Neural progenitor cell (in vitro differentiated cells): Measurements from ENCODE around the gene DDX50. TPM values are rescaled to one million over a fixed set of nuclear protein-coding genes. Genes with fewer than 3 reads are reported as not detected.
A peak's percentile ranks its signal among the peaks of the same experiment; 100 is the strongest.

Experiments
- DNase-seq: peaks from one replicate; pipeline ENCODE4 v3.0.0-alpha.2; 2016; ENCODE audit warnings: low spot score
- H2AFZ ChIP-seq: fragments of 200-600 bp; sonication (generic); replicated peaks from 2 replicates; pipeline ENCODE4 v1.6.1; 2016; ENCODE audit warnings: antibody characterized with exemption
- H3F3A ChIP-seq: fragments of 200-600 bp; sonication (generic); 2 replicates; pipeline ENCODE4 v1.6.1; 2016; ENCODE audit warnings: antibody characterized with exemption, low read depth
- H3K27ac ChIP-seq: fragments of 200-600 bp; sonication (generic); 2 replicates; pipeline ENCODE4 v1.5.1; 2016; ENCODE audit warnings: mild to moderate bottlenecking
- H3K27me3 ChIP-seq: fragments of 200-600 bp; sonication (generic); 2 replicates; pipeline ENCODE4 v1.6.1; 2016; ENCODE audit warnings: mild to moderate bottlenecking, moderate library complexity
- H3K36me3 ChIP-seq: fragments of 200-600 bp; sonication (generic); 2 replicates; pipeline ENCODE4 v1.5.1; 2016
- H3K4me1 ChIP-seq: fragments of 200-600 bp; sonication (generic); 2 replicates; pipeline ENCODE4 v1.6.1; 2016; ENCODE audit warnings: mixed run types
- H3K4me2 ChIP-seq: fragments of 200-600 bp; sonication (generic); 2 replicates; pipeline ENCODE4 v1.6.1; 2016
- H3K4me3 ChIP-seq: fragments of 200-600 bp; sonication (generic); 2 replicates; pipeline ENCODE4 v1.5.1; 2016
- H3K79me2 ChIP-seq: fragments of 200-600 bp; sonication (generic); 2 replicates; pipeline ENCODE4 v1.6.1; 2016; ENCODE audit warnings: low read depth
- H3K9ac ChIP-seq: fragments of 200-600 bp; sonication (generic); 2 replicates; pipeline ENCODE4 v1.6.1; 2016
- H3K9me3 ChIP-seq: fragments of 200-600 bp; sonication (generic); 2 replicates; pipeline ENCODE4 v1.5.1; 2016; ENCODE audit warnings: low read depth
- H4K20me1 ChIP-seq: fragments of 200-600 bp; sonication (generic); 2 replicates; pipeline ENCODE4 v1.6.1; 2016; ENCODE audit warnings: low read depth
- H3K27ac Mint-ChIP-seq: 3 replicates; pipeline ENCODE4 v1.8.0; 2021; ENCODE audit warnings: mixed read lengths
- H3K27me3 Mint-ChIP-seq: 2 replicates; pipeline ENCODE4 v1.8.0; 2022; ENCODE audit warnings: low read depth, mild to moderate bottlenecking, inconsistent platforms, moderate library complexity, mixed read lengths; ENCODE audit not compliant: insufficient read depth
- H3K36me3 Mint-ChIP-seq: 3 replicates; pipeline ENCODE4 v1.8.0; 2021; ENCODE audit warnings: mixed read lengths
- H3K4me1 Mint-ChIP-seq: 3 replicates; pipeline ENCODE4 v1.8.0; 2021; ENCODE audit warnings: mixed read lengths
- H3K4me3 Mint-ChIP-seq: 3 replicates; pipeline ENCODE4 v1.8.0; 2021; ENCODE audit warnings: mild to moderate bottlenecking, moderate library complexity, mixed read lengths
- H3K9me3 Mint-ChIP-seq: 3 replicates; pipeline ENCODE4 v1.8.0; 2020; ENCODE audit warnings: mixed read lengths
- CTCF ChIP-seq: fragments of 200-600 bp; sonication (generic); IDR thresholded peaks from 2 replicates; pipeline ENCODE4 v1.5.1; 2017; ENCODE audit warnings: antibody characterized with exemption, mild to moderate bottlenecking
- EZH2 ChIP-seq: fragments of 200-600 bp; sonication (generic); IDR thresholded peaks from 2 replicates; pipeline ENCODE4 v1.6.1; 2017; ENCODE audit warnings: antibody characterized with exemption, mild to moderate bottlenecking, moderate library complexity
- EZH2phosphoT487 ChIP-seq: fragments of 200-600 bp; sonication (generic); IDR thresholded peaks from 2 replicates; pipeline ENCODE4 v1.6.1; 2017; ENCODE audit warnings: antibody characterized with exemption
- total RNA-seq: library from RNA; depleted of rRNA; stranded (reverse); fragments of >200 nt; gene quantifications from 2 replicates; pipeline ENCODE4 v1.2.3, GENCODE V29; 2015; ENCODE audit warnings: low replicate concordance

Gene DDX50, protein sequence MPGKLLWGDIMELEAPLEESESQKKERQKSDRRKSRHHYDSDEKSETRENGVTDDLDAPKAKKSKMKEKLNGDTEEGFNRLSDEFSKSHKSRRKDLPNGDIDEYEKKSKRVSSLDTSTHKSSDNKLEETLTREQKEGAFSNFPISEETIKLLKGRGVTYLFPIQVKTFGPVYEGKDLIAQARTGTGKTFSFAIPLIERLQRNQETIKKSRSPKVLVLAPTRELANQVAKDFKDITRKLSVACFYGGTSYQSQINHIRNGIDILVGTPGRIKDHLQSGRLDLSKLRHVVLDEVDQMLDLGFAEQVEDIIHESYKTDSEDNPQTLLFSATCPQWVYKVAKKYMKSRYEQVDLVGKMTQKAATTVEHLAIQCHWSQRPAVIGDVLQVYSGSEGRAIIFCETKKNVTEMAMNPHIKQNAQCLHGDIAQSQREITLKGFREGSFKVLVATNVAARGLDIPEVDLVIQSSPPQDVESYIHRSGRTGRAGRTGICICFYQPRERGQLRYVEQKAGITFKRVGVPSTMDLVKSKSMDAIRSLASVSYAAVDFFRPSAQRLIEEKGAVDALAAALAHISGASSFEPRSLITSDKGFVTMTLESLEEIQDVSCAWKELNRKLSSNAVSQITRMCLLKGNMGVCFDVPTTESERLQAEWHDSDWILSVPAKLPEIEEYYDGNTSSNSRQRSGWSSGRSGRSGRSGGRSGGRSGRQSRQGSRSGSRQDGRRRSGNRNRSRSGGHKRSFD
- 75.2 and 110 TPM in 2 replicates for total RNA-seq

DNA sequence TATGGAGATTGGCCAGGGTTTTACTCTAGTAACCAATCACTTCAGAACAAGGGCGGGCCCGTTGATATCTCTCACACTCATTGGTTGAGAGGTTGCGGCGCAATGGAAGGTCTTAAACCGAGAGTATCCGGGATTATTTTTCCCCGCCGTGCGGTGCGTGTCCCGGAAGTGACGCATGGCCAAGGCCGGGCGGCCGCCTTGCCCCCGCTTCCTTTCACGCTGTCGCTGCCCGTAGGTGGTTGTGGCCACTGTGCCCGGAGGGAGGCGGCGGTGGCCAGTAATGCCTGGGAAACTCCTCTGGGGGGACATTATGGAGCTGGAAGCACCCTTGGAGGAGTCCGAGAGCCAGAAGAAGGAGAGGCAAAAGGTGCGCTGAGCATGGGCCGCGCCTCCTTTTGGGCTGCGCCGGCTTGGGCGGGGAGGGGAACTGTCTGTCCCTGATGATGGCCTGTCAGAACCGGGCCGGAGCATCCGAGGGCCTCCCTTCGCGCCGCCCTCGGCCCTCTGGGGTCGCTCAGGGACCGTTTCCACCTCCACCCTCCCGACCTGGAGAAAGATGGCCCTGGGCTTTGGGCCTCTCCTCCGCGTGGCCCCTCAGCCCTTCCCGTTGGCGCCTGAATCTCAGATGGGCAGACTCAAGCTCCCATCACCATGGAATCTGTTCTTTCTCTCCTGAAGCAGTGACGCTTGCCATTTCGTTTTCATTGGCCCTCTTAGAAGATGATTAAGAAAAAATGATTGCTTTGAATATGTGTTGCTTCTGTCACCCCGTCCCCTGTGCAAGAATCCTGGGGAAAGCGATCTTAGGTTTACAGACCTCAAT lies at the start of gene DDX50:
Gene DDX50 (plus strand): TSS at position 211 of the 823 bp plus-strand sequence. CDS start 70 bp downstream, at position 281.
- H3K9ac ChIP-seq: peak within 1 kb of the TSS; percentile 94
- peaks cover 36% of the 10 kb centered on the region for H3F3A ChIP-seq
- peak within 1 kb of the TSS; percentile 100 for H3K27ac Mint-ChIP-seq
- H3K4me1 Mint-ChIP-seq: peaks cover 31% of the 10 kb centered on the region
- H3K27ac ChIP-seq: peak within 1 kb of the TSS; percentile 99
- H3K4me2 ChIP-seq: peak within 1 kb of the TSS; percentile 93
- peaks cover 51% of the 10 kb centered on the region for H3K79me2 ChIP-seq
- no peaks in the 10 kb centered on the region for H3K27me3 Mint-ChIP-seq
- peak within 1 kb of the TSS; percentile 94 for H3K4me3 Mint-ChIP-seq
- H3K4me1 ChIP-seq: peaks cover 15% of the 10 kb centered on the region
- peak within 1 kb of the TSS; percentile 82 for H3K4me3 ChIP-seq
- H3K27me3 ChIP-seq: no peaks in the 10 kb centered on the region
- H2AFZ ChIP-seq: peak within 1 kb of the TSS; percentile 84
- H3K36me3 ChIP-seq: no peaks in the 10 kb centered on the region
- peak; percentile 99 for DNase-seq
- H4K20me1 ChIP-seq: peaks cover 8% of the 10 kb centered on the region
- no peak for TF ChIP-seq EZH2phosphoT487
- TF ChIP-seq EZH2: peak; percentile 37
- peak; percentile 31 for TF ChIP-seq CTCF
- peaks cover 9% of the 10 kb centered on the region for H3K36me3 Mint-ChIP-seq
- H3K9me3 ChIP-seq: no peaks in the 10 kb centered on the region
- H3K9me3 Mint-ChIP-seq: no peaks in the 10 kb centered on the region

DNA sequence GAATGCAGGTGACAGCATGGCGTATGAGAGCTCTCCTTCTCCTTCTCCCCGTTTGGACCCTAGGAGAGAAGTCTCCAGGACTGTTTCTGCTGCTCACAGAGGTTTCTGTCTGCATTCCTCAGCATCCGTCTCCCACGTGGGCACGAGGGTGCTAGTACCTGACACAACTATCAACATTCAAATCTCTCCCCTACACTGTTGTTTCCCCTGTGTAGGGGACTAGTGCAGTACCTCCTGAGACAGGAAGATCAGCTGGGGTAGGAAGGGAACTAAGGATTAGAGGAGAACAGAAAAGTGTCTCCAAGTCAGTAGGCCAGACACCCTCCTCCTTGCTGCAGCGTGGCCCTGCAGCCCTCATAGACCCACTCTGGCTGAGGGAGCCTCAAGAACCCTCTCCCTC lies 44.8 kb upstream of the DDX50 start:
- H3K9me3 ChIP-seq: peaks cover 7% of the 10 kb centered on the region
- no peak for DNase-seq
- peaks cover 8% of the 10 kb centered on the region for H3K4me1 ChIP-seq
- no peaks in the 10 kb centered on the region for H4K20me1 ChIP-seq
- H3K27me3 ChIP-seq: no peaks in the 10 kb centered on the region
- no peak overlapping the region for H3K4me3 Mint-ChIP-seq
- H3K79me2 ChIP-seq: peaks cover 3% of the 10 kb centered on the region
- TF ChIP-seq EZH2phosphoT487 (no peak), CTCF (no peak), EZH2 (no peak)
- peaks cover 4% of the 10 kb centered on the region for H3K27me3 Mint-ChIP-seq
- no peak overlapping the region for H3K4me2 ChIP-seq
- peaks cover 12% of the 10 kb centered on the region for H3K36me3 Mint-ChIP-seq
- H3K4me3 ChIP-seq: no peak overlapping the region
- peaks cover 22% of the 10 kb centered on the region for H3K9me3 Mint-ChIP-seq
- H3K9ac ChIP-seq: no peak overlapping the region
- H2AFZ ChIP-seq: no peak overlapping the region
- no peak overlapping the region for H3K27ac ChIP-seq
- no peaks in the 10 kb centered on the region for H3K4me1 Mint-ChIP-seq
- no peaks in the 10 kb centered on the region for H3K36me3 ChIP-seq
- H3F3A ChIP-seq: no peaks in the 10 kb centered on the region
- H3K27ac Mint-ChIP-seq: peak overlapping the region; percentile 93

DNA sequence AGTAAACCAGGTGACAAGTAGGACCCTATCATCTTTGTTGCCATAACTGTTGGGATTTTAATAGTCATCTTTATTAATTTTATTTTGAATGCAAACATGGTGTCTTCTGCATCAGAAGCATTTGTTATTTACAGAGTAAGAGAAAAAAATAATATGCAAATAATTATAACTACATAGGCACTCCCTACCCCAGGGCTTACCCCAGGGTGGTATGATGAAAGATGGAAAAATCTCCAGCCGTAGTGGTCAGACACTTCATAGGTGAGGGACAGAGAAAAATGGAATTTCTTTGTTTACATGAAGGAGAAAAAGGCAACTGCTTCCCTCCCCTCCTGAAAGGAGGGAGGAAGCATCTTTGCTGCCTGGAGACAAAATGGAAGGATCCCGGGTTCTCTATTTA lies 44.1 kb upstream of the DDX50 start:
- Histone ChIP-seq H3K4me2 (no peak overlapping the region), H3K27ac (no peak overlapping the region), H2AFZ (no peak overlapping the region), H3K4me1 (peaks cover 8% of the 10 kb centered on the region), H4K20me1 (no peaks in the 10 kb centered on the region), H3K36me3 (no peaks in the 10 kb centered on the region), H3F3A (no peaks in the 10 kb centered on the region), H3K27me3 (no peaks in the 10 kb centered on the region), H3K9ac (no peak overlapping the region), H3K9me3 (peaks cover 14% of the 10 kb centered on the region), H3K79me2 (peaks cover 3% of the 10 kb centered on the region), H3K4me3 (no peak overlapping the region)
- Mint-ChIP-seq H3K27me3 (peaks cover 4% of the 10 kb centered on the region), H3K36me3 (peaks cover 16% of the 10 kb centered on the region), H3K9me3 (peaks cover 28% of the 10 kb centered on the region), H3K4me1 (no peaks in the 10 kb centered on the region), H3K27ac (no peak overlapping the region), H3K4me3 (no peak overlapping the region)
- no peak for DNase-seq
- TF ChIP-seq EZH2phosphoT487 (no peak), CTCF (no peak), EZH2 (no peak)
